Sigmoid colon (tissue), 4 donors: ENCODE results near the gene SPOCD1.

Experiments used
- CTCF ChIP-seq, 4 experiments: fragments of 450-650 bp in 3 of 4; fragments of 200-600 bp in 1 of 4; IDR thresholded peaks; one replicate each; pipeline ENCODE4 v1.5.1; 2016 to 2019; ENCODE audit warnings: antibody characterized with exemption in 4 of 4, mild to moderate bottlenecking in 3 of 4, moderate library complexity in 2 of 4
- EP300 ChIP-seq, 4 donors: sonication (generic); formaldehyde crosslinking; IDR thresholded peaks; one replicate each; pipeline ENCODE4 v1.6.1; 2017; ENCODE audit warnings: antibody characterized with exemption in 4 of 4
- POLR2A ChIP-seq, 2 donors: fragments of 450-650 bp; IDR thresholded peaks; one replicate each; pipeline ENCODE4 v1.6.1; 2016; ENCODE audit warnings: antibody characterized with exemption in 2 of 2, mild to moderate bottlenecking in 2 of 2, moderate library complexity in 2 of 2
- POLR2AphosphoS5 ChIP-seq, 4 donors: sonication (generic); formaldehyde crosslinking; IDR thresholded peaks; one replicate each; pipeline ENCODE4 v1.6.1; 2017; ENCODE audit warnings: antibody characterized with exemption in 4 of 4

- no peak for TF ChIP-seq CTCF (IDR thresholded peaks at IDR 0.05)
- no peak for TF ChIP-seq POLR2AphosphoS5 (IDR thresholded peaks at IDR 0.05)
- TF ChIP-seq POLR2A (IDR thresholded peaks at IDR 0.05), result no peak
- TF ChIP-seq EP300 (IDR thresholded peaks at IDR 0.05), result no peak
Measured at GRCh38 chr1:31787786-31788137, 28.1 kb downstream of the SPOCD1 start.
